ENCODE results near the gene WDFY3.

Gene WDFY3, protein sequence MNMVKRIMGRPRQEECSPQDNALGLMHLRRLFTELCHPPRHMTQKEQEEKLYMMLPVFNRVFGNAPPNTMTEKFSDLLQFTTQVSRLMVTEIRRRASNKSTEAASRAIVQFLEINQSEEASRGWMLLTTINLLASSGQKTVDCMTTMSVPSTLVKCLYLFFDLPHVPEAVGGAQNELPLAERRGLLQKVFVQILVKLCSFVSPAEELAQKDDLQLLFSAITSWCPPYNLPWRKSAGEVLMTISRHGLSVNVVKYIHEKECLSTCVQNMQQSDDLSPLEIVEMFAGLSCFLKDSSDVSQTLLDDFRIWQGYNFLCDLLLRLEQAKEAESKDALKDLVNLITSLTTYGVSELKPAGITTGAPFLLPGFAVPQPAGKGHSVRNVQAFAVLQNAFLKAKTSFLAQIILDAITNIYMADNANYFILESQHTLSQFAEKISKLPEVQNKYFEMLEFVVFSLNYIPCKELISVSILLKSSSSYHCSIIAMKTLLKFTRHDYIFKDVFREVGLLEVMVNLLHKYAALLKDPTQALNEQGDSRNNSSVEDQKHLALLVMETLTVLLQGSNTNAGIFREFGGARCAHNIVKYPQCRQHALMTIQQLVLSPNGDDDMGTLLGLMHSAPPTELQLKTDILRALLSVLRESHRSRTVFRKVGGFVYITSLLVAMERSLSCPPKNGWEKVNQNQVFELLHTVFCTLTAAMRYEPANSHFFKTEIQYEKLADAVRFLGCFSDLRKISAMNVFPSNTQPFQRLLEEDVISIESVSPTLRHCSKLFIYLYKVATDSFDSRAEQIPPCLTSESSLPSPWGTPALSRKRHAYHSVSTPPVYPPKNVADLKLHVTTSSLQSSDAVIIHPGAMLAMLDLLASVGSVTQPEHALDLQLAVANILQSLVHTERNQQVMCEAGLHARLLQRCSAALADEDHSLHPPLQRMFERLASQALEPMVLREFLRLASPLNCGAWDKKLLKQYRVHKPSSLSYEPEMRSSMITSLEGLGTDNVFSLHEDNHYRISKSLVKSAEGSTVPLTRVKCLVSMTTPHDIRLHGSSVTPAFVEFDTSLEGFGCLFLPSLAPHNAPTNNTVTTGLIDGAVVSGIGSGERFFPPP (N-terminal part only)

GRCh38 chr4:84966382-84967242 is at the start of gene WDFY3:
WDFY3 (minus strand) TSS chr4:84966690; CDS start chr4:84860591, 106,099 bp downstream.
- DNase-seq, result peak; percentile 20
- Mint-ChIP-seq H3K4me3 (peak within 1 kb of the TSS; percentile 71), H3K27ac (no peak within 1 kb of the TSS), H3K27me3 (peaks cover 41% of the 10 kb centered on the region), H3K36me3 (no peaks in the 10 kb centered on the region), H3K4me1 (peaks cover 10% of the 10 kb centered on the region), H3K9me3 (no peaks in the 10 kb centered on the region)
- CTCF ChIA-PET, result interaction anchor here (2.0 kb wide), 1 partner anchor 388 kb away, joined by 11 read pairs; no protein-coding TSS in a partner anchor

DNA sequence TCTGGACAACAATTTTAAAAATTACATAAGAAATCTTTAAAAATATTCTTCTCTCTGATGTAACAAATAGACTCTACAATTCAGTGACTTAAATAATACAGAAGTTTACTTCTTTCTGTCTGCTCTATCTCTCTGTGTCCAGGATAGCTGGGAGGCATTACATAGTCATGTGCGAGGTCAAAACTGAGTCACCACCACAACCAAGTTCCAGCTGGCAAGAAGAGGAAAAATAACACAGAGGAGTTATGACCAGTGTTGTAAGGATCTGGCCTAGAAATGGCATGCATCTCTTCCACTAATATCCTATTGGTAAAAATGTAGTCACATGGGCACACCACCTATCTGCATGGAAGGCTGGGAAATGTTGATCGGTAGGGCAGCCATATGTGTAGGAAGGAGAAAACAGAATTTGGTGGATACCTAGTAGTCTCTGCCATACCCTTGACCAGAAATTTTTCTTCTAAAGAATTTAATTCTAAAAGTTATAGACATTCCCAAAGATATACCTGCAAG is 39.4 kb upstream of the WDFY3 start:
- DNase-seq, result no peak

DNA sequence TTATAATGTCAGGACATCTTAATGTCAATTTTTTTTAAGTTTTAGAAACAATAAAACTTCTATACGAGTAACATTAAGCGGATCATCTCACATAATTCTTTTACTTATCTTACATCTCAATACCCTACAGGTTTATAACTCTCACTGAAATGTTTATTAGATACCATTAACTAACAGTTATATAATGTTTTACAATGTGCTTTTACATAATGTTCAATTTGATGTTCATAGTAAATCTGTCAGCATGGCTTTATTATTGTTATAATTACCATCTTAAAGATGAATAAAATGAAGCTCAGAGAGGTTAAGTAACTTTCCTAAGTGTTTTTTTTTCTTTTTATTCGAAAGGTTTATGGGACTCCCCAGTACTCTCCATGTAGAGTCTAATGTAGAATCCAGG is 33.9 kb upstream of the WDFY3 start:
- CTCF ChIA-PET, result no interaction called here
- H3K27ac Mint-ChIP-seq, result no peak overlapping the region
- no peaks in the 10 kb centered on the region for H3K27me3 Mint-ChIP-seq
- no peaks in the 10 kb centered on the region for H3K36me3 Mint-ChIP-seq
- no peak for DNase-seq
- H3K4me1 Mint-ChIP-seq, result no peaks in the 10 kb centered on the region
- no peak overlapping the region for H3K4me3 Mint-ChIP-seq
- no peaks in the 10 kb centered on the region for H3K9me3 Mint-ChIP-seq

More for the DNA sequence above, 39.4 kb upstream of the WDFY3 start:
- Mint-ChIP-seq H3K4me1 (no peaks in the 10 kb centered on the region), H3K36me3 (no peaks in the 10 kb centered on the region), H3K9me3 (no peaks in the 10 kb centered on the region), H3K4me3 (no peak overlapping the region), H3K27me3 (no peaks in the 10 kb centered on the region), H3K27ac (no peak overlapping the region)
- CTCF ChIA-PET, result no interaction called here

DNA sequence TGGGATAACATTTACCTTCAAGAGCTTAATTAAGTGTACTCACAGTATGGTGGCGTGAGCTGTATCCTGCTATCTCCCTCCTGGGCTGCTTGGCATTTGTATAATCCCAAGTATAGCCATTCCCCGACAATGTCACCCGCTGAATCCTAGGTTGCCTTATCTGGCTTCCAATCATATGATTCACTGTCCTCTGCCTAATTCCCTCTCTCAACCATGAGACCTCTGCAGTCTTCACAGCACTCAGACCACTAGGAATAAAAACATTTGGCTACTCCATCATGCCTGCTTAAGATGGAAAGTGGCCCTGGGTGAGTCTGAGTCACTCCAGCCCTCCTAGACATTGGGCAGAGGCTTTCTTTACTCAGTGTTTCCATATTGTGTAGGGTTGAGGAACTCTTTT is 28.9 kb upstream of the WDFY3 start:
- Mint-ChIP-seq H3K9me3 (no peaks in the 10 kb centered on the region), H3K4me1 (no peaks in the 10 kb centered on the region), H3K27ac (no peak overlapping the region), H3K36me3 (no peaks in the 10 kb centered on the region), H3K4me3 (no peak overlapping the region), H3K27me3 (no peaks in the 10 kb centered on the region)
- CTCF ChIA-PET, result no interaction called here
- no peak for DNase-seq

DNA sequence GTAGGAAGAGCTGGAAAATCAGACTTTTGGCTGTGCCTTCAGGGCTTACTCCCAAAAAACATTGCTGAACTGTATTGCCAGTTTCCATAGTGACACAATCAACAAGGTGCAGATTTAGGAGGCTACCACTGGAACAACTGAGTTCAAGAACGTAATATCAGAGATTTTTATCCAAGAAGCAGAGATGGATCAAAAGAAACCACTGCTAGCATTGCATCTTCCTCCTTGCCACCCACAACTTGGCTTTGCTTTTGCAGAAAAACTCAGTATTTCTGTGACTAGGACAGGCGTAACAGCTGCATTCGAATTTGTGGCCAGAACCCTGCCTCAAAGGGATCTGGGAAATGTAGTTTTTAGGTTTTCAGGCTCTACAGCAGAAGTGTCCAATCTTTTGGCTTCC is 27.8 kb upstream of the WDFY3 start:
- Mint-ChIP-seq H3K4me1 (no peaks in the 10 kb centered on the region), H3K27me3 (no peaks in the 10 kb centered on the region), H3K27ac (no peak overlapping the region), H3K4me3 (no peak overlapping the region), H3K36me3 (no peaks in the 10 kb centered on the region), H3K9me3 (no peaks in the 10 kb centered on the region)
- CTCF ChIA-PET, result no interaction called here
- DNase-seq, result no peak

GRCh38 chr4:84985952-84986351 is 19.5 kb upstream of the WDFY3 start:
- Mint-ChIP-seq H3K36me3 (no peaks in the 10 kb centered on the region), H3K4me1 (no peaks in the 10 kb centered on the region), H3K4me3 (no peak overlapping the region), H3K9me3 (peaks cover 3% of the 10 kb centered on the region), H3K27ac (no peak overlapping the region), H3K27me3 (no peaks in the 10 kb centered on the region)
- CTCF ChIA-PET, result no interaction called here
- DNase-seq, result no peak

- no peak for DNase-seq
- Mint-ChIP-seq H3K27ac (no peak overlapping the region), H3K27me3 (peaks cover 3% of the 10 kb centered on the region), H3K36me3 (no peaks in the 10 kb centered on the region), H3K4me3 (no peak overlapping the region), H3K4me1 (no peaks in the 10 kb centered on the region), H3K9me3 (no peaks in the 10 kb centered on the region)
- CTCF ChIA-PET, result no interaction called here
These were observed 10.9 kb upstream of the WDFY3 start for GRCh38 chr4:84977396-84977795.

GRCh38 chr4:84973856-84974255 is 7.4 kb upstream of the WDFY3 start:
- Mint-ChIP-seq H3K27me3 (peaks cover 6% of the 10 kb centered on the region), H3K27ac (no peak overlapping the region), H3K9me3 (no peaks in the 10 kb centered on the region), H3K4me1 (no peaks in the 10 kb centered on the region), H3K36me3 (no peaks in the 10 kb centered on the region), H3K4me3 (no peak overlapping the region)
- CTCF ChIA-PET, result no interaction called here
- DNase-seq, result no peak

DNA sequence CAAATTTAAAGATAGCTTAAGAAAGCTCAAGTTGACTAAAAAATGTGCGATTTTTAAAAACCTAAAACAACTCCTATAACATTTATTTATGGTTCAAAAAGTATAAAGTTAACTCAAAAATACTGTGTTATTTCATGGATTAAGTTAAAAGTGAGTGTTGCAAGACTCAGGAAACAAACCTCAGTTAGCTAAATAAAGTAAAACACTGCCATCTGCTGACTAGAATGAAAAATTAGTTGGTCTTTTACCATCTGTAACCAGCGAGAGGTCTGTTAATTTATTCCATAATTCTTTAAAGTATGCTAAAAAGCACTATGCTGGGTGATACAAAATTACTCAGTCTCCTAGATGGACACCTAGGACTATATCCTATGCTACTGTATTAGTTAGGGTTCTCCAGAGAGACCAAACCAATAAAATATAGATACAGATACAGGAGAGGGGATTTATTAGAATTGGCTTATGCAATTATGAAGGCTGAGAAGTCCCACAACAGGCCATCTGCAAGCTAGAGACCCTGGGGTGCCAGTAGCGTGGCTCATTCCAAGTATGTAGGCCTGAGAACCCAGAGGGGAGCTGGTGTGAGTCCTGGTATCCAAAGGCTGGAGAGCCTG is 4.9 kb upstream of the WDFY3 start:
- CTCF ChIA-PET, result interaction anchor here (0.8 to 2.8 kb wide), 9 partner anchors 10 to 444 kb away, joined by 3 to 23 read pairs (median 4); no protein-coding TSS in a partner anchor
- peaks cover 17% of the 10 kb centered on the region for H3K27me3 Mint-ChIP-seq
- no peak for DNase-seq
- no peaks in the 10 kb centered on the region for H3K9me3 Mint-ChIP-seq
- no peak overlapping the region for H3K27ac Mint-ChIP-seq
- H3K4me1 Mint-ChIP-seq, result peaks cover 6% of the 10 kb centered on the region
- no peaks in the 10 kb centered on the region for H3K36me3 Mint-ChIP-seq
- H3K4me3 Mint-ChIP-seq, result no peak overlapping the region

DNA sequence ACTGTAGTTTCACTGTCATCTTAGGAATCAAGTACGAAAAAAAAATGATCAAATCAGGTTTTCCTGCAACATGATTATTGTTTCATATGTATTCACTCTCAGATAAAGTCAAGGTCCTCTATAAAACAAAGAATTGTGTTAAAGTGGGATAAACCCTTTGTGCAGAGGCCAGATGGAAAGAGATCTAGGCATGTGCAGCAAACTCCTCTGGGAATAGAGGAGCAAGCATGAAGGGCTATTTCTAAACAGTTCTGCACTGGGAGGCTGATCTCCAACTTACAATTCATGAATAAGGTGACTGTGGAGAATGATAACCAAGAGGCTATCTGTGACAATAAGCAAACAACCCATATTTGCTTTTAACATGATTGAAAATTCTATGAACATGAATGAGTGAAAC is 2.4 kb upstream of the WDFY3 start:
- Mint-ChIP-seq H3K36me3 (no peaks in the 10 kb centered on the region), H3K27me3 (peaks cover 35% of the 10 kb centered on the region), H3K4me3 (no peak overlapping the region), H3K4me1 (peaks cover 10% of the 10 kb centered on the region), H3K9me3 (no peaks in the 10 kb centered on the region), H3K27ac (no peak overlapping the region)
- DNase-seq, result no peak
- CTCF ChIA-PET, result no interaction called here

DNA sequence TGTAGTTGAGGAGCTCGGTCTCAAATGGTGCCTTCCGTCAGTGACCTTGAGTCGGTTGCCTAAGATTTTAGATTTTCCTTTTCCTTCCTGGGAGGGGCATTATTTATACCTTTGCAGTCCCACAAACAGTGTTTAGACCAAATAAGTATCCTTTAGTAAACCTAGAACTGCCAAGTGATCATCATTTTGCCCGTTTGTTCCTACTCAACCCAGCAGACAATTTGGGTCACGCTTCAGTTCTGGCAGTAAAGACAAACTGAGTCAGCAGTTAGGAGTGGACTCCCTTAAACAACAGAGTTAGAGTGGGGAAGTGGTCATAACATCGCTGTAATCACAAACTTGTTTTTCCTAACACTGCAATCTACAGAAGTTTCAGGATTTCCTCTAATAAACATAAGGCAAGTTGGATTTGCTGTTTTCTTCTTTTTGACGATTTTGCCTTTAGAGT is 777 bp upstream of the WDFY3 start:
- Mint-ChIP-seq H3K27ac (no peak overlapping the region), H3K9me3 (no peaks in the 10 kb centered on the region), H3K36me3 (no peaks in the 10 kb centered on the region), H3K4me3 (peak overlapping the region; percentile 71), H3K4me1 (peaks cover 10% of the 10 kb centered on the region), H3K27me3 (peaks cover 41% of the 10 kb centered on the region)
- DNase-seq, result no peak
- CTCF ChIA-PET, result interaction anchor here (2.0 kb wide), 1 partner anchor 388 kb away, joined by 11 read pairs; no protein-coding TSS in a partner anchor

DNA sequence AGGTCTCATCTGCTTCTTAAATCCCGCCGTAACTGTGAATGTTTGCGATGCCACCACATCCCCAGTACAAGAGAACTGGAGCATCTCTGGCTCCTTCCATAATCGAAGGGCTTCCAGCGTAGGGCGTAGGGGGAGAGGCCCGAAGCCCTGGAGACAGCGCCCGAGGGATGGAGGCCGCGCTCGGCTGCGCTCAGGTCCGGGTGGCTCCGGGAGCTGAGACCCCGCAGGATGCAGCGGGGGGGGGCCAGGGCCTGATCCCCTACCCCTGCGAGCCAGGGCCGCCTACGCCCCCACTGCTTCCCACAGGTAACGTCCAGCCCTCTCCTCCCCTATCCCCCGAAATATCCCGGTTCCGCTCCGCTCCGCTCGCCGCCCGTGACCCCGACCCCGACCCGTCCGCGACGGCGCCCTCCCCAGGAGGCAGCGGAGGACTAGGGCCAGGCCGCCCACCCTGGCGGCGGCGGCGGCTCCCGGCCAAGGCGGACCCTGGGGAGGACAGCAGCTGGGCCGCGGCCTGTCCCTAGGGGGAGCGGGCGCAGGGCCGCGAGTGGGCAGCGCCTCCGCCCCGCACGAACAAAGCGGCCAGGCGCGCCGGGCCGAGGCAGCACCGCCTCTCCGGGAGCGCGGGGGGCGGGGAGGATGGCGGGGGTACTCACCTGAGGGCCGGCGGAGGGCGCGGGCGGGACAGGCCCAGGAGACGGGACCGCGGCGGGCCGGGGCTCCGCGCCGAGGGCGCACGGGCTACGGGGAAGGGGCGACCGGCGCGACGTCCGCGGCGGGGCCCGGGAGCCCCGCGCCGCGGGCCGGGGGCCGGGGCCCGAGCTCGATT is 723 bp downstream of the WDFY3 start:
- H3K36me3 Mint-ChIP-seq, result no peaks in the 10 kb centered on the region
- H3K27me3 Mint-ChIP-seq, result peaks cover 41% of the 10 kb centered on the region
- H3K27ac Mint-ChIP-seq, result no peak overlapping the region
- no peak overlapping the region for H3K4me3 Mint-ChIP-seq
- no peaks in the 10 kb centered on the region for H3K9me3 Mint-ChIP-seq
- no peak for DNase-seq
- H3K4me1 Mint-ChIP-seq, result peaks cover 10% of the 10 kb centered on the region
- CTCF ChIA-PET, result interaction anchor here (2.0 kb wide), 1 partner anchor 387 kb away, joined by 11 read pairs; no protein-coding TSS in a partner anchor

All from activated naive CD4-positive, alpha-beta T cell treated with anti-CD3 and anti-CD28 coated beads, Interleukin-2, amount 10 ng/mL, durations not matched to agents 7 days and 5 days (primary cell).